ENCODE data around the gene LZTR1. TPM values are rescaled to one million over a fixed set of nuclear protein-coding genes. Genes with fewer than 3 reads are reported as not detected.

The LZTR1 gene
- total and polyA plus RNA-seq, 2 experiments from 2014 or later: 41.3 to 50.4 TPM

DNA sequence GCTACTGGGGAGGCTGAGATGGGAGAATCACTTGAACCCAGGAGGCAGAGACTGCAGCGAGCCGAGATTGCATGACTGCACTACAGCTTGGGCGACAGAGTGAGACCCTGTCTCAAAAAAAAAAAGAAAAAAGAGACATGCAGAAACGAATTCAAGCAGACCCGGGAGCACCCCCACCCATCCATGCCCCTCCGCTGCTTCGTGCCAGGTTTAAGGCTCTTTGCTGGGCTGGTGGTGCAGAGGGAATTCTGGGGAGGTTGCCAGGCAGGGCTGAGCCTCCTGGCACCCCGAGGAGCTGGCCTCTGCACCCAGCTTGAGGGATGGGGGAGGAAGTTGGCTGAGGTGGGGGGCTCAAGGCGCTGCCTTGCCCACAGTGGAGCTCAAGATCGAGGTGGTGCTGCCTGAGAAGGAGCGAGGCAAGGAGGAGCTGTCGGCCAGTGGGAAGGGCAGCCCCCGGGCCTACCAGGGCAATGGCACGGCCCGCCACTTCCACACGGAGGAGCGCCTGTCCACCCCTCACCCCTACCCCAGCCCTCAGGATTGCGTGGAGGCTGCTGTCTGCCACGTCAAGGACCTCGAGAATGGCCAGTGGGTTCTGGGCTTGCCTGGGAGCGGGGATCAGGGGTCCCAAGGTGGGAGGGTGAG is 9.0 kb upstream of the LZTR1 start:
- H3K9me2 ChIP-seq (replicated peaks; ENCODE audit: insufficient read depth): no peaks in the 10 kb centered on the region
- whole genome bisulfite sequencing (ENCODE audit: low lambda C conversion rate, missing lambda C conversion rate): 84% methylated on average over 18 of the region's 21 CpGs
- no peak overlapping the region for H3K27ac ChIP-seq
- H4K20me1 ChIP-seq (ENCODE audit: insufficient read depth, poor library complexity, severe bottlenecking): no peaks in the 10 kb centered on the region
- H3K4me1 ChIP-seq (ENCODE audit: insufficient read depth): no peaks in the 10 kb centered on the region
- H3K4me3 ChIP-seq: no peak overlapping the region
- no peaks in the 10 kb centered on the region for H3K36me3 ChIP-seq (replicated peaks; ENCODE audit: insufficient read depth, low read depth)
- no peaks in the 10 kb centered on the region for H3K27me3 ChIP-seq
- no peak overlapping the region for H2AFZ ChIP-seq
- H3K79me2 ChIP-seq: no peaks in the 10 kb centered on the region
- no peak for DNase-seq (ENCODE audit: low spot score)
- no peaks in the 10 kb centered on the region for H3K9me3 ChIP-seq (ENCODE audit: low read depth)
- TF ChIP-seq, protein P1, sequence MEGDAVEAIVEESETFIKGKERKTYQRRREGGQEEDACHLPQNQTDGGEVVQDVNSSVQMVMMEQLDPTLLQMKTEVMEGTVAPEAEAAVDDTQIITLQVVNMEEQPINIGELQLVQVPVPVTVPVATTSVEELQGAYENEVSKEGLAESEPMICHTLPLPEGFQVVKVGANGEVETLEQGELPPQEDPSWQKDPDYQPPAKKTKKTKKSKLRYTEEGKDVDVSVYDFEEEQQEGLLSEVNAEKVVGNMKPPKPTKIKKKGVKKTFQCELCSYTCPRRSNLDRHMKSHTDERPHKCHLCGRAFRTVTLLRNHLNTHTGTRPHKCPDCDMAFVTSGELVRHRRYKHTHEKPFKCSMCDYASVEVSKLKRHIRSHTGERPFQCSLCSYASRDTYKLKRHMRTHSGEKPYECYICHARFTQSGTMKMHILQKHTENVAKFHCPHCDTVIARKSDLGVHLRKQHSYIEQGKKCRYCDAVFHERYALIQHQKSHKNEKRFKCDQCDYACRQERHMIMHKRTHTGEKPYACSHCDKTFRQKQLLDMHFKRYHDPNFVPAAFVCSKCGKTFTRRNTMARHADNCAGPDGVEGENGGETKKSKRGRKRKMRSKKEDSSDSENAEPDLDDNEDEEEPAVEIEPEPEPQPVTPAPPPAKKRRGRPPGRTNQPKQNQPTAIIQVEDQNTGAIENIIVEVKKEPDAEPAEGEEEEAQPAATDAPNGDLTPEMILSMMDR (IDR thresholded peaks at IDR 0.05; ENCODE audit: poor library complexity): no peak
- TF ChIP-seq EZH2phosphoT487 (IDR thresholded peaks at IDR 0.05; ENCODE audit: low read depth, severe bottlenecking, unreplicated experiment): no peak
- no peak for TF ChIP-seq EZH2 (IDR thresholded peaks at IDR 0.05; ENCODE audit: borderline replicate concordance)
- no peak overlapping the region for H3K4me2 ChIP-seq

DNA sequence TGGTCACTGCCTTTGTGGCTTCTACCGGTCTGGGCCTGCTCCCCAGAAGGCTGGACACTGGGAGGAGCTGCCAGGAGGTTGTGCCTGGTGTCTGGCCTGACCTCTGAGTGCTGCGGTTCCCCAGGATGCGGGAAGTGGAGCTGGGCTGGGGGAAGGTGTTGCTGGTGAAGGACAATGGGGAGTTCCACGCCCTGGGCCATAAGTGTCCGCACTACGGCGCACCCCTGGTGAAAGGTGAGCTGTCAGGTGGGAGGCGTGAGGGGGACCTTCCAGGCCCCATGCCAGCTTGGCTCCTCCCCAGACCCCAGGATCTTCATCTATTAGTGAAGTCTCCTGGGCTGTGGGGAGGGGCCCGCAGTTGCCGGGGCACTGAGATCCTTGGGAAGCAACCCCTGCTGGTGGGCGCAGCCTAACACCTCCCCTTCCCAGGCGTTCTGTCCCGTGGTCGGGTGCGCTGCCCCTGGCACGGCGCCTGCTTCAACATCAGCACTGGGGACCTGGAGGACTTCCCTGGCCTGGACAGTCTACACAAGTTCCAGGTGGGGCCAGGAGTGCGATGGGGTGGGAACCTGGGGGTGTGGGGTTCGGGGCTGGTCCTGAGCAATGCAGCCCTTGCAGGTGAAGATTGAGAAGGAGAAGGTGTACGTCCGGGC is 8.3 kb upstream of the LZTR1 start:
- 81% methylated on average over 19 of the region's 21 CpGs for WGBS (ENCODE audit: low lambda C conversion rate, missing lambda C conversion rate)
- Histone ChIP-seq H3K36me3 (replicated peaks; ENCODE audit: insufficient read depth, low read depth) (no peaks in the 10 kb centered on the region), H4K20me1 (ENCODE audit: insufficient read depth, poor library complexity, severe bottlenecking) (no peaks in the 10 kb centered on the region), H3K4me2 (no peak overlapping the region), H3K9me2 (replicated peaks; ENCODE audit: insufficient read depth) (no peaks in the 10 kb centered on the region), H3K4me3 (no peak overlapping the region), H3K79me2 (no peaks in the 10 kb centered on the region), H2AFZ (no peak overlapping the region), H3K27me3 (no peaks in the 10 kb centered on the region), H3K9me3 (ENCODE audit: low read depth) (no peaks in the 10 kb centered on the region), H3K4me1 (ENCODE audit: insufficient read depth) (no peaks in the 10 kb centered on the region), H3K27ac (no peak overlapping the region)
- TF ChIP-seq, protein P1 (IDR thresholded peaks at IDR 0.05; ENCODE audit: poor library complexity): no peak
- TF ChIP-seq EZH2phosphoT487 (IDR thresholded peaks at IDR 0.05; ENCODE audit: low read depth, severe bottlenecking, unreplicated experiment): no peak
- TF ChIP-seq EZH2 (IDR thresholded peaks at IDR 0.05; ENCODE audit: borderline replicate concordance): no peak
- DNase-seq (ENCODE audit: low spot score): no peak

DNA sequence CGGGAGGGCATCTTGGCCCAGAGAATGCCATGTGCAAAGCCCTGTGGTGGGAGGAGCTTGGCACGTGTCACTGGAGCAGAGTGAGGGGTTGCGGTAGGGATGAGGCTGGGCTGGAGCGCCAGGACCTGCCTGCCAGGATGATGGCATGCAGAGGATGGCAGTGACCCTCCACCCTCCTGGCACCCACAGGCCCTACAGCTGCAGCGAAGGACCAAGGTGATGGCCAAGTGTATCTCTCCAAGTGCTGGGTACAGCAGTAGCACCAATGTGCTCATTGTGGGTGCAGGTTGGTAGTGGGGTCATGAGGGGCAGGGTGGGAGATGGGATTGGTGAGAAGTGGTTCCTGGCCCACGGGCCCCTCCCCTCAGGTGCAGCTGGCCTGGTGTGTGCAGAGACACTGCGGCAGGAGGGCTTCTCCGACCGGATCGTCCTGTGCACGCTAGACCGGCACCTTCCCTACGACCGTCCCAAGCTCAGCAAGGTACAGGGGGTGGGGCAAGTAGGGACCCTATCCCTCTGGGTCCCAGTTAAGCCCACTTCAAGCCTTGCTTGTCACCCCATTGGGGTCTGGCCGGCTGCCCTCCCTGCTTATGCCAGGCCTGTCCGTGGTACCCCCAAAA is 7.7 kb upstream of the LZTR1 start:
- no peaks in the 10 kb centered on the region for H3K79me2 ChIP-seq
- 90% methylated on average over 16 of the region's 16 CpGs for WGBS (ENCODE audit: low lambda C conversion rate, missing lambda C conversion rate)

More for the DNA sequence above, 7.7 kb upstream of the LZTR1 start:
- Histone ChIP-seq H3K27ac (no peak overlapping the region), H3K9me2 (replicated peaks; ENCODE audit: insufficient read depth) (no peaks in the 10 kb centered on the region), H3K4me1 (ENCODE audit: insufficient read depth) (peaks cover under 1% of the 10 kb centered on the region), H3K27me3 (no peaks in the 10 kb centered on the region), H3K9me3 (ENCODE audit: low read depth) (no peaks in the 10 kb centered on the region), H3K4me3 (no peak overlapping the region), H4K20me1 (ENCODE audit: insufficient read depth, poor library complexity, severe bottlenecking) (no peaks in the 10 kb centered on the region), H3K36me3 (replicated peaks; ENCODE audit: insufficient read depth, low read depth) (no peaks in the 10 kb centered on the region), H3K4me2 (no peak overlapping the region), H2AFZ (no peak overlapping the region)
- TF ChIP-seq, protein P1 (IDR thresholded peaks at IDR 0.05; ENCODE audit: poor library complexity): no peak
- TF ChIP-seq EZH2phosphoT487 (IDR thresholded peaks at IDR 0.05; ENCODE audit: low read depth, severe bottlenecking, unreplicated experiment) (no peak), EZH2 (IDR thresholded peaks at IDR 0.05; ENCODE audit: borderline replicate concordance) (no peak)
- DNase-seq (ENCODE audit: low spot score): no peak

Data from hepatocyte (in vitro differentiated cells).